Measurements from ENCODE around the gene ADAM12.
A peak's percentile ranks its signal among the peaks of the same experiment; 100 is the strongest.

Gene ADAM12

DNA sequence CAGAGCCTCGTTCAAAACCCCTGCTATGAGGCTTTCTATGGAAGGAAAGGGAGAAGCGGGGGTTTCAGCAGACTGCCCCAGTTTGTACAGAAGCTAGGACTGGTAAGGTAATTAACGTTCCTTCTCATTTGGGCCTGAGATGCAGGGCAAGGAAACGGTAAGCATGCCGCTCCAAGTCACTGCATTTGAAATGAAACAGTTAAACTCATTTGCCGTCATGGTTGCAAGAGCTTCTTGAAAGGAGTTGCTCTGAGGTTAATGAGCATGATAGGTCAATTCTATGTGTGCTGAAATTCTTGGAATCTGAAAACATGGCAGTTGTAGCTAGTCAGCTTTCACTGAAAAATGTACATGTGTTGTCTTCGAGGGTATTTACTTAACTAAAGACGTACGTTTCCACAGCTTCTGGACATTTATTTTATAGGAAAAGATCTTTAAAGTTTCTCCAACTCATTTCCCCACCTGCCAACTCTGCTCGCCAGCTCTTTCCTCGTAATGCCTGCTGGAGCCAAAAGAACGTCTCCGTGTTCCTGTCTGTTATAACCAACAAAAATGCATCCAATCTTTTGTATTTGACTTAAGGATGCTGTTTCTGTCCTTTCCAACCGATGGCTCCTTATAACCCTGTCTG, 73.3 kb downstream of the ADAM12 start:
- no peak for DNase-seq

DNA sequence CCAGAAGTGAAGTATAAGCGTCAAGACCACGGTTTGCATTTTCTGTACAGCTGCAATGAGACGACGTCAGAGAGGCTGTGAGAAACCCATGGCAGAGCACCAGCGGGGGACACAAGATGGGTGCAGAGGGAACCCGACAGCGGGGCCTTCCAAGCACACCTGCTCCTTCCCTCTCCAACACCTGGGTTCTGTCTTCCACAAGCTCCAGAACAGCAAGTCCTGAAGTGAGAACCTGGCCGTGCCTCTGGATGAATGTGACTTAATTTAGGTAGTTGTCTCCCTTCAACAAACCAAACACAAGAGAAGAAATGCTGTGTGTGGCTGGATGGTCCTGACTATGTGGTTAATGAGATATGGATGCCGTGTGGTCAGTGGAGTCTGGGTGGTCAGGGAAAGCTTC, 76.1 kb downstream of the ADAM12 start:
- DNase-seq: no peak

GRCh38 chr10:126309228-126309883, 78.9 kb downstream of the ADAM12 start:
- DNase-seq: no peak

DNA sequence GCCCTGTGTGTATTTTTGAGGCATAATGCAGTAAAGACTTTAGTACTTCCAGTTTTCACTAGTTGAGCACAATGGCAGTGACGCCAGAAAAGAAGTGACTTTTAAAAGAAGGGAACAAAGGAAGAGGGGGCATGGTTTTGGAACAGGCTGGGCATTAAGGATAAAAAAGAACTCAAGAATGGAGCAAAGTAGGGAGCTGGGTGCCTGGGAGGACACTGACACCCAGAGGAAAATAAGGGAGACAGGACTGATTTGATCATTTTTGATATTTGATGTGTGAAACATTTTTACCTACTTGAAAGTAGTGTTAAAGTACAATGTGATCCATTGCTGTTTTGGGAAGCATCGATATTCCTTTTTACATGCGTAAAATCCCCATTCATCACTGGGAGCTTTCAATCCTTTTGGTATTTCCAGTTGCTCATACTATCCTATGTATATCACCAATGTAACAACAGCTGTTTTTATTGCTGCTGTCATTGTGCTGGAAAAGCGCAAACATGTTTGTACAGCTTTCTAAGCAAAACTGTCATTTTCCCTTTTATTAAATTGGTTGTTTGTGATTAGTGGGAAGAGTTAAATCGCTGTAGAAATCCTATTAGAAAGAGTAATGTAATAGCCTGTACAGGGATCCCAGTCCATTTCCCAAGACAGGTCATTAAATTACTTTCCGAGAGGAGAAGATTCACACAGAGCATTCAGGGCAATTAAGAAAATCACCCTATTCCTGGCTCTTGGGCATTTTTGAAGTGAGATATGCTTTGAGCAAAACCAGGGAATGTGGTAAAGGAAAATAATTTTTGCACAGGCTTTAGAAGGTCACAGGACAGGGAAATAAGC, 85.2 kb downstream of the ADAM12 start:
- peak in 1 of 2 donors; percentile 52 for DNase-seq

GRCh38 chr10:126302476-126302756, 85.9 kb downstream of the ADAM12 start:
- no peak for DNase-seq

DNA sequence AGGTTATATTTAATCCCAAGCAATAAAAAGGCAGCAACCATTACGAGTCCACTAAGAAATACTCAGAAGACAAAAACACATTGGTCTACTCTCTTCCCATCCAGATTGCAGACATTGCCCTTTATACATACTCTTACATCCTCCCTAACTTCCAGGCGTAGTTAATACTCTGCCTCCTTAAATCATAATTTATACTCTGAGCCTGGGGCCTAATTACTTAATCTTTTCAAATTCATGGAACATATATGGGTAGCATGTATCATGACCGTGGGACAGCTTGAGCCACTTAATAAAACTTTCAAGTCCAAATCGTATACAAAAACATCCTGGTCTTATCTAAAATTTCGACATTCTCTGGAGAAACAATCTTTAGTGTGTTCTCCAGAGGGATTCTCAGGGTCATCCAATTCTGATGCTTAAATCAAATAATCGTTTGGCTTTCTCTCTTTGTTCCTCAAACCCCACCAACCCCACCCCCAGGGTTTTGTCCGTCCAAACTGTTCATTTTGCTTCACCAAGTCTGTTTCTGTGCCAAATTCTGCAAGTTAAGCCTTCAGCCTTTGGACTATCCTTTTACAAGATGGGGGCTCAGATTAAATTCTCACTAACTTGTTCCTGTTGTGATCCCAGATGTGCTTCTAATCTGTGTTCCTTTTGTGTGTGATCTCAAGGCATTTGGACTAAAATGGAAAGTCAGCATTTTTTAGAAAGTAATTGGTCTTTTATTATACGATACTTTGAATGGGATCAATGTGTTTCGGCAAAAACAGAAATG, 86.4 kb downstream of the ADAM12 start:
- no peak for DNase-seq

DNA sequence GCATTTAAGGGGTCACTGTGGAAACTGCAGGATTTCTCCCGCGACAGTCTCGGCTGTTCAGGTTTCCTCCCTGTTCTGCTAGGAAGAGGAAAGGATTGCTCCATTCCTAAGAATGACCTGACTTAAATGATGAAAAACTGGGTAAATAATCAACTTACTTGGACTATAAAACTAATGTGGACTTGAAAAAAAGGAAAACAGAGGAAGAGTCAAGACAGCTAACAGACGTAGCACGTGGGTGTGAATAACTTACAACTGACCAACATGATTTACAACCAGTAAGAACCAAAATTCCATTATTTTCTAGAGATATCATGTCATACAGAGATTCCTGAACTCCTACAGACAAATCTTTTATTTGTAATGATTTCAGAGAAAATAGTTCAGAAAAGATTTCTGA, 93.8 kb downstream of the ADAM12 start:
- DNase-seq: no peak

- no peak for DNase-seq
Observed at GRCh38 chr10:126290232-126290631, 98.0 kb downstream of the ADAM12 start.

GRCh38 chr10:126288547-126289493, 99.5 kb downstream of the ADAM12 start:
- DNase-seq: no peak

GRCh38 chr10:126286256-126286780, 102.0 kb downstream of the ADAM12 start:
- no peak for DNase-seq

- DNase-seq: no peak
Observed at GRCh38 chr10:126283307-126283706, 105.0 kb downstream of the ADAM12 start.

GRCh38 chr10:126278851-126279250, 109.4 kb downstream of the ADAM12 start:
- no peak for DNase-seq

DNA sequence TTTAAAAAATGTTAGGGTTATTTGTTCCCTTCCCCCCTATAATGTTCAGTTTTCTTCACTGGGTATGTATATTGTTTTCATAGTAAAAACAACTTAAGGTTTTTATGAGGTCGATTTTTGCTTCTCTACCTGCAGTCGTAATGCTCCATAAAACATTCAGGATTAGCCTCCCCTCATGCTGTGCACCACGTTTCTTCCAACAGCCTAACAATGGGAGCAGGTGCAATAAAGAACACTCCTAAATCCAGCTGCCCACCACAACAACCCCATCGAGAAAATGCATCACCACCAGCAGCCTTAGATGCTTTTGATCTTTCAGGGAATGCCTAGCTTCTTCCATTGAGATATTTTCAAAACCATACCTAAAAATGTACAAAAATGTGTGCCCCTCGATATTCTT, 111.1 kb downstream of the ADAM12 start:
- no peak for DNase-seq

DNA sequence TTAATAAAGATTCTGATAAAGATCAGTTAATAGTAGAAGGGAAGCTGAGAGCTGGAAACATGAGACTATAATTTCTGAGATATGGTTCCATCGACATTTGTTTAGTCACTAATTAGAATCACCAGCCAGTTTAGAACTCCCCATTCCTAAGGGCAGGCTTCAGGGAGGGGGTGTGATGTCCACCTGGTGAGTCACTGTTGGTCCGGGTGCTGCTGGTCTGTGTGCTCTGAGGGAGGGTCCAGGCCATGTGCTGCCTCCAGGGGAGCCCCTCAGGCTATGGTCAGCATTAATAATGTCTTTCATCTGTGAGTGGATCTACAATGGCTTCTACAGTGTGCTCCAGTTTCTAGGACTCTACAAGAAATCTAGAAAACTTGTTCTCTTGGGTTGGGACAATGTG, 115.8 kb downstream of the ADAM12 start:
- DNase-seq: no peak

GRCh38 chr10:126270111-126270510, 118.2 kb downstream of the ADAM12 start:
- DNase-seq: no peak

GRCh38 chr10:126268013-126268920, 120.0 kb downstream of the ADAM12 start:
- DNase-seq: no peak

GRCh38 chr10:126264102-126265018, 123.9 kb downstream of the ADAM12 start:
- no peak for DNase-seq

DNA sequence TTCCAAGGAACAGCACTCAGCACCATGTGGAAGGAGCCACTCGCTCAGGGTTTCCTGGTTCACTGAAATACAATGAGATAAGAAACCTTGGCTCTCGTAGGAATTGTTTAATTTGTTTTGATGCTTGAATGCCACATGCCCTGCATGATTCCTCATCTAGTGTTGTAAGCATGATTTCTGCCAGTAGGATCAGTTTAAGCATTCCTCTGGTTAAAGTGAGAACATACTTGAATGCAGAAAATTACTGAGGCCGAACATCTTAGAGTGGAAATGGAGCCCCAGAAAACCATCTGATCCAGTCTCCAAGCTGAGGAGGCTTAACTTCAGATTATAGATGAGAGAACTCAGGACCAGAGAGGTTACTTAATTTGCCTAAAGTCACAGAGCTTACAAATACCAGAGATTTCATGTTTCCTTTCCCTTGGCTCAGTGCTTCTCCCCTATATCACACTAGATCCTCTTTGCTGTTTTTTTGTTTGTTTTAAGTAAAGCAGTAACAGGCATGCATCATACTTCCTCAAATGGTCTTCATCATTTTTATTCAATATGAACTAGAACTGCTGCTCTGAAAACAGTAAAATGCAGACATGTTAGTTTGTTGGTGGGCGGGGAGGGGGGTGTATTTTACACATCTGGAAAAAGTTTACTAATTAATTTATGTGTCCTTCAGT, 125.1 kb downstream of the ADAM12 start:
- no peak for DNase-seq

DNA sequence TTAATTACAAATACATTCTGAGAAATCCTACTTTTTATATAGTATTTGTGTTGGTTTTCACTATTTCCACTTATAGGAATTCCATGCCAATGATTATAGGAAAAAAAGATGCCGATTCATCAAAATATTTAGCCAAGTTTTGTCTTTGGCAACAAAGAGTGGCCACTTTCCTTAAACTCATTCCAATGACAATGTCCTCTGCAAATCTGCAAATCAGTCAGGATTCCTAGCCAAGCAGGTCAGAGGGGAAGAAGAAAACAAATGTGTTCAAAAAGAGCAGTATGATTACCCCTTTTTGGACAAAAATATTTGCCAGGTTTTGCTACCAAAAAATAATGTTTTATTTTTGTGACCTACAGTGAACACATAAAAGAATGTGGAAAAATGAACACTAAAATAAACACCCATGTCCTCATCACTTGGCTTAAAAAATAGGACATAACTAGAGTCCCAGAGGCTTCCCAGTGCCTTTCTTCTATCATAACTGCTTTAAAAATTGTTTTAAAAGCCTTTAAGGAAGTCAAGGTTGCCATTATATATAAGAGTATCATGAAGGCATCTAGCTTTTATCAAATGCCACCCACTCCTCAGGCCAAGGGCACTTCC, 125.9 kb downstream of the ADAM12 start:
- DNase-seq: no peak
